Neuronal stem cell (in vitro differentiated cells): Measurements from ENCODE around the gene PPP2R1A.
A peak's percentile ranks its signal among the peaks of the same experiment; 100 is the strongest.

Source experiments
- DNase-seq: peaks from one replicate; pipeline ENCODE4 v3.0.0-alpha.2; 2013; ENCODE audit warnings: low spot score
- H2AFZ ChIP-seq: one replicate; pipeline ENCODE4 v1.6.1; 2013; ENCODE audit warnings: mild to moderate bottlenecking, low read length, inconsistent platforms
- H2AK5ac ChIP-seq: 2 replicates; pipeline ENCODE4 v1.6.1; 2013; ENCODE audit warnings: low read depth, mild to moderate bottlenecking, inconsistent platforms, low read length, moderate library complexity, mixed read lengths
- H2BK120ac ChIP-seq: 2 replicates; pipeline ENCODE4 v1.6.1; 2013; ENCODE audit warnings: low read depth, mild to moderate bottlenecking, inconsistent platforms, low read length, moderate library complexity, mixed read lengths
- H2BK12ac ChIP-seq: one replicate; pipeline ENCODE4 v1.6.1; 2013; ENCODE audit warnings: low read length, inconsistent platforms
- H2BK15ac ChIP-seq: 2 replicates; pipeline ENCODE4 v1.6.1; 2013; ENCODE audit warnings: mild to moderate bottlenecking, low read length, inconsistent platforms, mixed read lengths
- H2BK5ac ChIP-seq: one replicate; pipeline ENCODE4 v1.6.1; 2013; ENCODE audit warnings: inconsistent platforms, mild to moderate bottlenecking, low read length, moderate library complexity
- H3K14ac ChIP-seq: one replicate; pipeline ENCODE4 v1.6.1; 2013; ENCODE audit warnings: low read length, inconsistent platforms
- H3K18ac ChIP-seq: 2 replicates; pipeline ENCODE4 v1.6.1; 2013; ENCODE audit warnings: low read length, inconsistent platforms
- H3K23ac ChIP-seq: 2 replicates; pipeline ENCODE4 v1.6.1; 2013; ENCODE audit warnings: low read depth, mild to moderate bottlenecking, mixed read lengths, low read length, inconsistent platforms; ENCODE audit not compliant: poor library complexity
- H3K27ac ChIP-seq: replicated peaks from 3 replicates; pipeline ENCODE4 v1.5.1; 2013; ENCODE audit warnings: low read length, inconsistent platforms
- H3K27me3 ChIP-seq, 3 experiments: 2 replicates each; pipeline ENCODE4 v1.6.1; 2013; ENCODE audit warnings: low read length in 3 of 3, mild to moderate bottlenecking in 2 of 3, inconsistent platforms in 1 of 3, low read depth in 1 of 3, mixed read lengths in 1 of 3, moderate library complexity in 1 of 3; ENCODE audit not compliant: control insufficient read depth in 3 of 3, insufficient read depth in 3 of 3
- H3K36me3 ChIP-seq, 2 donors: replicated peaks in 1 of 2; 2 replicates each; pipeline ENCODE4 v1.6.1; 2013; ENCODE audit warnings: low read length in 2 of 2; ENCODE audit not compliant: control insufficient read depth in 2 of 2, insufficient read depth in 2 of 2
- H3K4ac ChIP-seq: 2 replicates; pipeline ENCODE4 v1.6.1; 2013; ENCODE audit warnings: inconsistent platforms, mild to moderate bottlenecking, low read length, moderate library complexity
- H3K4me1 ChIP-seq, 2 donors: 1 replicate in 1 of 2; 2 replicates in 1 of 2; pipeline ENCODE4 v1.6.1; 2013; ENCODE audit warnings: low read length in 2 of 2, low read depth in 1 of 2; ENCODE audit not compliant: control insufficient read depth in 2 of 2, insufficient read depth in 1 of 2
- H3K4me2 ChIP-seq: one replicate; pipeline ENCODE4 v1.6.1; 2013; ENCODE audit warnings: mild to moderate bottlenecking, low read length, inconsistent platforms; ENCODE audit not compliant: insufficient read depth, poor library complexity, severe bottlenecking
- H3K4me3 ChIP-seq, 2 donors: 2 replicates each; pipeline ENCODE4 v1.5.1; 2013; ENCODE audit warnings: low read length in 2 of 2, mild to moderate bottlenecking in 2 of 2, inconsistent platforms in 1 of 2, moderate library complexity in 1 of 2
- H3K79me1 ChIP-seq: one replicate; pipeline ENCODE4 v1.6.1; 2013; ENCODE audit warnings: low read depth, mild to moderate bottlenecking, inconsistent platforms, low read length, moderate library complexity
- H3K9ac ChIP-seq: one replicate; pipeline ENCODE4 v1.6.1; 2013; ENCODE audit warnings: mild to moderate bottlenecking, low read depth, low read length, inconsistent platforms; ENCODE audit not compliant: poor library complexity
- H3K9me3 ChIP-seq, 2 donors: replicated peaks in 1 of 2; 2 replicates each; pipeline versions ENCODE3 to v1.6.1; 2013; ENCODE audit warnings: low read length in 2 of 2, mild to moderate bottlenecking in 2 of 2, inconsistent platforms in 1 of 2, low read depth in 1 of 2, mixed read lengths in 1 of 2, moderate library complexity in 1 of 2; ENCODE audit not compliant: control insufficient read depth in 2 of 2, insufficient read depth in 1 of 2
- H4K8ac ChIP-seq: one replicate; pipeline ENCODE4 v1.6.1; 2013; ENCODE audit warnings: low read depth, mild to moderate bottlenecking, inconsistent platforms, low read length, moderate library complexity
- H4K91ac ChIP-seq: one replicate; pipeline ENCODE4 v1.6.1; 2013; ENCODE audit warnings: low read length, low read depth, mild to moderate bottlenecking, inconsistent platforms; ENCODE audit not compliant: poor library complexity
- WGBS, 2 donors: extraction: QIAGEN DNeasy Blood & Tissue Kit; methylation state at CpG; one replicate each; pipeline ENCODE4 v1.1.7; 2013; ENCODE audit warnings: missing lambda C conversion rate in 2 of 2, mixed read lengths in 1 of 2; ENCODE audit not compliant: insufficient read length in 2 of 2, insufficient replicate concordance in 1 of 2; ENCODE audit errors: extremely low coverage in 2 of 2; 5-methylcytosine and 5-hydroxymethylcytosine counted together

The PPP2R1A gene

DNA sequence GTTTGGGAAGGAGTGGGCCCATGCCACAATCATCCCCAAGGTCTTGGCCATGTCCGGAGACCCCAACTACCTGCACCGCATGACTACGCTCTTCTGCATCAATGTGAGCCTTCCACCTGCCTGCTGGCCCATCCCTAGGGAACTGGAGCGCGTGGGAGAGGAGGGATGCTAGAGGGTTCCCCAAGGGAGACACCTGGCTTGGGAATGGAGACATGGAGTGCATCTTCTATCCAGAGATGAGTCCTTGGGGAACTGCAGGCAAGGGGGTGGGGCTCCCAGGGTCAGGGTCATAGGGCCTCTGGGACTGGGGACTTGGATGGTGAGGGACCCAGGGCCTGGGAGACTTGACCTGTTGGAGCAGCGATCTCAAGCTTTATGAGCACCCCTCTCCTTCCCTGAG is 31.2 kb downstream of the PPP2R1A start:
- Histone ChIP-seq H2BK5ac (no peak overlapping the region), H2AFZ (no peak overlapping the region), H2BK12ac (no peak overlapping the region), H3K27me3 (no peaks in the 10 kb centered on the region), H3K27ac (no peak overlapping the region), H3K4me3 (no peak overlapping the region), H3K23ac (no peak overlapping the region), H2BK120ac (no peak overlapping the region), H3K4ac (no peak overlapping the region), H3K9me3 (peaks cover 2 to 3% of the 10 kb centered on the region in 2 donors), H3K79me1 (peaks cover 2% of the 10 kb centered on the region), H3K14ac (no peak overlapping the region), H3K4me2 (no peak overlapping the region), H4K91ac (no peak overlapping the region), H3K4me1 (no peaks in the 10 kb centered on the region), H3K18ac (no peak overlapping the region), H2AK5ac (no peak overlapping the region), H4K8ac (no peak overlapping the region), H3K36me3 (peaks cover 60 to 99% of the 10 kb centered on the region in 2 donors), H3K9ac (peak overlapping the region; percentile 13), H2BK15ac (no peak overlapping the region)
- no peak for DNase-seq
- WGBS, 2 donors: no CpG with 5 or more reads among the region's 6 CpGs

GRCh38 chr19:52221831-52222375 is 32.1 kb downstream of the PPP2R1A start:
- Histone ChIP-seq H3K4me2 (no peak overlapping the region), H3K27me3 (no peaks in the 10 kb centered on the region), H3K9ac (no peak overlapping the region), H3K18ac (no peak overlapping the region), H2BK15ac (no peak overlapping the region), H3K9me3 (peaks cover 0 to 3% of the 10 kb centered on the region in 2 donors), H4K8ac (no peak overlapping the region), H2BK120ac (no peak overlapping the region), H3K23ac (no peak overlapping the region), H3K4me3 (no peak overlapping the region), H2AK5ac (no peak overlapping the region), H3K36me3 (peaks cover 59 to 99% of the 10 kb centered on the region in 2 donors), H4K91ac (no peak overlapping the region), H3K27ac (no peak overlapping the region), H2AFZ (no peak overlapping the region), H3K4me1 (no peaks in the 10 kb centered on the region), H2BK5ac (no peak overlapping the region), H3K14ac (no peak overlapping the region), H3K79me1 (peaks cover 2% of the 10 kb centered on the region), H2BK12ac (no peak overlapping the region), H3K4ac (no peak overlapping the region)
- WGBS, 2 donors: no CpG with 5 or more reads among the region's 7 CpGs
- no peak for DNase-seq

- H3K27me3 ChIP-seq: no peaks in the 10 kb centered on the region
- H3K4ac ChIP-seq: no peak overlapping the region
- no peaks in the 10 kb centered on the region for H3K4me1 ChIP-seq
- H3K4me3 ChIP-seq: no peak overlapping the region
- no peak overlapping the region for H3K18ac ChIP-seq
- H2BK5ac ChIP-seq: no peak overlapping the region
- H3K4me2 ChIP-seq: no peak overlapping the region
- no peak overlapping the region for H3K27ac ChIP-seq
- no peak overlapping the region for H2AK5ac ChIP-seq
- peaks cover 0 to 3% of the 10 kb centered on the region in 2 donors for H3K9me3 ChIP-seq
- H3K79me1 ChIP-seq: peaks cover 2% of the 10 kb centered on the region
- H2AFZ ChIP-seq: no peak overlapping the region
- WGBS, 2 donors: no CpG with 5 or more reads among the region's 5 CpGs
- H3K9ac ChIP-seq: no peak overlapping the region
- H2BK15ac ChIP-seq: no peak overlapping the region
- no peak overlapping the region for H4K8ac ChIP-seq
- H2BK120ac ChIP-seq: no peak overlapping the region
- no peak overlapping the region for H2BK12ac ChIP-seq
- no peak for DNase-seq
- no peak overlapping the region for H3K14ac ChIP-seq
- H3K23ac ChIP-seq: no peak overlapping the region
- H3K36me3 ChIP-seq: peaks cover 60 to 98% of the 10 kb centered on the region in 2 donors
- H4K91ac ChIP-seq: no peak overlapping the region
Measured at GRCh38 chr19:52224211-52224610, 34.4 kb downstream of the PPP2R1A start.

DNA sequence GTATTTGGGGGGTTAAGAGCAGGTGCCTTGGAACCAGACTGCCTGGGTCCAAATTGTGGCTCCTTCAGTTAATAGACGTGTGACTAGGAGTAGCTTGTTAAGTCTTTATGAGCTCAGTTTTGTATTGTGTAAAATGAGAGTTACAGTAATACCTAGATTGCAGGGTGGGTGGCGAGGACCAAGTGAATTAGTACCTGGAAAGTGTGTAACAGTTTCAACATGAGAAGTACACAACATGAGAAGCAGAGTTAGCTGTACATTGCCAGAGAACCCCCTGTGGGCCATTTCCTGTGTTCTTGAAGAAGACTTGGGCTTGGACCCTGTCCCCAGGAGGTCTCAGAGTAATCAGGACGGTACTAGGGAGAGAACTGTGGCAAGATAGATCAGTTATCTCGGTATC is 36.8 kb downstream of the PPP2R1A start:
- Histone ChIP-seq H4K91ac (no peak overlapping the region), H3K9me3 (peaks cover 0 to 3% of the 10 kb centered on the region in 2 donors), H3K23ac (no peak overlapping the region), H3K9ac (no peak overlapping the region), H3K79me1 (peaks cover 2% of the 10 kb centered on the region), H3K36me3 (peaks cover 41 to 88% of the 10 kb centered on the region in 2 donors), H3K4me1 (no peaks in the 10 kb centered on the region), H2BK120ac (no peak overlapping the region), H3K4me2 (no peak overlapping the region), H2BK15ac (no peak overlapping the region), H3K27ac (no peak overlapping the region), H2BK12ac (no peak overlapping the region), H2BK5ac (no peak overlapping the region), H3K4ac (no peak overlapping the region), H2AK5ac (no peak overlapping the region), H3K27me3 (no peaks in the 10 kb centered on the region), H3K14ac (no peak overlapping the region), H4K8ac (no peak overlapping the region), H3K4me3 (no peak overlapping the region), H3K18ac (no peak overlapping the region), H2AFZ (no peak overlapping the region)
- no peak for DNase-seq
- WGBS, 2 donors: no CpG with 5 or more reads among the region's 4 CpGs
